A673 (cell line): Measurements from ENCODE around the gene DDB1. TPM values are rescaled to one million over a fixed set of nuclear protein-coding genes. Genes with fewer than 3 reads are reported as not detected.

Experiments used
- BruUV-seq: library from RNA; stranded (reverse); fragments of 400-500 nt; replicated peaks from 2 replicates; lab custom pipeline; 2021; lab: Mats Ljungman, UMichigan
- CTCF ChIA-PET: fragments of 300-600 bp; sonication (Branson Sonifier 250); formaldehyde crosslinking; loops from one replicate; lab custom pipeline; 2022; ENCODE audit warnings: antibody characterized with exemption; lab: Charles Lee
- POLR2A ChIA-PET: fragments of 300-600 bp; sonication (Branson Sonifier 250); formaldehyde crosslinking; loops from one replicate; lab custom pipeline; 2022; ENCODE audit warnings: antibody characterized with exemption; ENCODE audit not compliant: low non-redundant PET; lab: Charles Lee
- DNase-seq: peaks from one replicate; pipeline ENCODE4 v3.0.0-alpha.2; 2015; ENCODE audit warnings: low spot score
- H3K27ac ChIP-seq: fragments of 200-600 bp; sonication (generic); 2 replicates; pipeline ENCODE4 v1.5.1; 2016; ENCODE audit warnings: mixed run types, low read depth, mild to moderate bottlenecking, mixed read lengths, antibody characterized with exemption, low read length; ENCODE audit not compliant: poor library complexity, severe bottlenecking
- H3K27me3 ChIP-seq: fragments of 200-600 bp; sonication (generic); replicated peaks from 2 replicates; pipeline ENCODE4 v1.6.1; 2017; ENCODE audit warnings: mixed run types, low read depth, mild to moderate bottlenecking, mixed read lengths, antibody characterized with exemption, low read length; ENCODE audit not compliant: insufficient read depth, poor library complexity
- H3K36me3 ChIP-seq: fragments of 200-600 bp; sonication (generic); 2 replicates; pipeline ENCODE4 v1.6.1; 2016; ENCODE audit warnings: mixed run types, mild to moderate bottlenecking, mixed read lengths, antibody characterized with exemption, low read length; ENCODE audit not compliant: insufficient read depth, poor library complexity, severe bottlenecking
- H3K4me1 ChIP-seq: fragments of 200-600 bp; sonication (generic); 2 replicates; pipeline ENCODE4 v1.6.1; 2017; ENCODE audit warnings: mixed run types, mild to moderate bottlenecking, mixed read lengths, antibody characterized with exemption, low read length; ENCODE audit not compliant: insufficient read depth, poor library complexity, severe bottlenecking
- H3K4me3 ChIP-seq: fragments of 200-600 bp; sonication (generic); 2 replicates; pipeline ENCODE4 v1.5.1; 2016; ENCODE audit warnings: low read depth, mixed run types, mild to moderate bottlenecking, mixed read lengths, low read length; ENCODE audit not compliant: poor library complexity, severe bottlenecking
- H3K9me3 ChIP-seq: fragments of 200-600 bp; sonication (generic); 2 replicates; pipeline ENCODE4 v1.6.1; 2016; ENCODE audit warnings: mixed run types, low read depth, mild to moderate bottlenecking, mixed read lengths, antibody characterized with exemption, low read length; ENCODE audit not compliant: poor library complexity, severe bottlenecking
- CTCF ChIP-seq: fragments of 300-800, 200-600 bp; sonication (generic); conservative IDR thresholded peaks from 2 replicates; pipeline ENCODE4 v1.5.1; 2017; ENCODE audit warnings: low read depth, mild to moderate bottlenecking, antibody characterized with exemption, low read length, moderate library complexity, mixed read lengths
- EZH2 ChIP-seq: fragments of 200-600 bp; sonication (generic); IDR thresholded peaks from 2 replicates; pipeline ENCODE4 v1.6.1; 2017; ENCODE audit warnings: borderline replicate concordance, low read depth, mild to moderate bottlenecking, mixed read lengths, antibody characterized with exemption, low read length; ENCODE audit not compliant: poor library complexity, severe bottlenecking
- intact Hi-C: fragments of 100-400 bp; cut with micrococcal nuclease; formaldehyde crosslinking; loops from one replicate; pipeline ENCODE4 v1.10.0; 2022; ENCODE audit not compliant: unreplicated experiment
- total RNA-seq: library from RNA; stranded (reverse); gene quantifications from 2 replicates; pipeline ENCODE4 v1.2.3, GENCODE V29; 2021

The DDB1 gene
- total RNA-seq, 1 experiment from 2014 or later: 305 TPM

- Histone ChIP-seq H3K4me3 (no peak overlapping the region), H3K27me3 (no peaks in the 10 kb centered on the region), H3K4me1 (no peaks in the 10 kb centered on the region), H3K27ac (no peak overlapping the region), H3K9me3 (no peaks in the 10 kb centered on the region), H3K36me3 (peaks cover 23% of the 10 kb centered on the region)
- ChIA-PET POLR2A (interaction anchor here (1.1 kb wide), 1 partner anchor 12 kb away, joined by 3 read pairs; no protein-coding TSS in a partner anchor), CTCF (no interaction called here)
- no peak for TF ChIP-seq CTCF
- TF ChIP-seq EZH2: no peak
- no peak for DNase-seq
- intact Hi-C loops: no loop called here
- no TSS peak for BruUV-seq
These were observed 15.1 kb upstream of the DDB1 start for GRCh38 chr11:61347916-61348461.

- H3K4me1 ChIP-seq: no peaks in the 10 kb centered on the region
- H3K27ac ChIP-seq: no peak overlapping the region
- CTCF ChIA-PET: interaction anchor here (1.0 kb wide), 1 partner anchor 16 kb away, joined by 3 read pairs; the partner anchor contains the start of gene CYB561A3
- no peak for DNase-seq
- no peaks in the 10 kb centered on the region for H3K27me3 ChIP-seq
- H3K36me3 ChIP-seq: peaks cover 31% of the 10 kb centered on the region
- POLR2A ChIA-PET: no interaction called here
- TF ChIP-seq EZH2: no peak
- no peak for TF ChIP-seq CTCF
- BruUV-seq: no TSS peak
- no peak overlapping the region for H3K4me3 ChIP-seq
- no peaks in the 10 kb centered on the region for H3K9me3 ChIP-seq
- intact Hi-C loops: no loop called here
These were observed 13.3 kb upstream of the DDB1 start for GRCh38 chr11:61345954-61346843.

- no peaks in the 10 kb centered on the region for H3K4me1 ChIP-seq
- no TSS peak for BruUV-seq
- TF ChIP-seq CTCF (no peak), EZH2 (no peak)
- H3K36me3 ChIP-seq: peaks cover 26% of the 10 kb centered on the region
- H3K4me3 ChIP-seq: no peak overlapping the region
- CTCF ChIA-PET: no interaction called here
- H3K27ac ChIP-seq: no peak overlapping the region
- POLR2A ChIA-PET: no interaction called here
- intact Hi-C loops: no loop called here
- no peaks in the 10 kb centered on the region for H3K9me3 ChIP-seq
- DNase-seq: no peak
- H3K27me3 ChIP-seq: no peaks in the 10 kb centered on the region
These were observed 12.3 kb upstream of the DDB1 start for GRCh38 chr11:61345170-61345610.
